Stimulated activated CD8-positive, alpha-beta memory T cell treated with anti-CD3 and anti-CD28 coated beads, Interleukin-12 subunit alpha, Interleukin-12 subunit beta, amount 100 ng/mL, for 24 hours (primary cell): ENCODE results near the gene PDE6B.
"Not testable (repeated sequence)": the region's sequence is repeated elsewhere in the genome, so short reads cannot be mapped to it uniquely, and the experiment has no call there.

Source experiments
- DNase-seq: peaks from one replicate; pipeline ENCODE4 v3.0.0-alpha.2; 2020; ENCODE audit errors: extremely low read depth

PDE6B gene

DNA sequence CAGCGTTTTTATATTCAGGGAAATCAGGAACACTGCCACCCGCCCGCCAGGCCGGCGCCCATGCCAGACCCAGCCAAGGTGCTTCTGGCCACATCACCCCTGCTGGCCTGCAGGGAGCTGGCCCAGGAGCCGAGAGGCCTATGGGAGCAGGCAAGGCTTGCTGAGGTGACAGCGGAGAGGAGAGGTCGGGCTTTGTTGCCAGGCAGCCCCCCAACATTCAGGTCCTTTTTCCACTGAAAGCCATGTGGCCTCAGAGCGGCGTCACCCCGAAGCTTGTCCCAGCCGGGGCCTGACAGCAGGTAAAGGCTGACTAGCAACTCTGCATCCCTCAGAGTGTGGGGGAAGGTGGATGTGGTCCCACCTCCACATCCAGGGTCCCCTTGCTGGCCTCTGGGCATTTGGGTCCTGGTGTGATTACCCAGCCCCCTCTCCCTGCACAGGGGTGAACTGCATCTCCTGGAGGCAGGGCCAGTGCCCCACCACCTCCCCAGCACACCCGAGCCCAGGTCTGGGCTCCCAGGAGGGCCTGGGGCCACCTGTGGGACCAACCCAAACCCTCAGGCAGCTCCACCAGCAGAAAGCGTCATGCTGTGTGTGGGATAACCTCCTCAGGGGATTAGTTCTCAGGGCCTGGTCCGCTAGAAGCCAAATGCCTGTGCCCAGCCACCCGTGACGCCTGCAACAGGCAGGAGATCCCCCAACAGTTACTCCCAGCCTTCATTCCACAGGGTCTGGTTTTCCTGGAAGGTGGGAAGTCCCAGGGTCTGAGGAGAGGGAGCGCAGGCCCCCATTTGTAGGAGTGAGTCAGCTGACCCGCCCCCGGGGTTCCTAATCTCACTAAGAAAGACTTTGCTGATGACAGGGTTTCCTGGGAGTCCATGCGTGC, at the start of gene PDE6B:
Gene PDE6B (plus strand): TSS at position 869 of the 886 bp plus-strand sequence. CDS start 54 bp downstream, outside the sequence.
- DNase-seq = no peak

GRCh38 chr4:576245-576821, 49.0 kb upstream of the PDE6B start, which contains the start of gene TMEM271:
TSS of gene TMEM271 (minus strand) at chr4:576295. CDS start at chr4:576062, 233 bp downstream.
- no peak for DNase-seq

DNA sequence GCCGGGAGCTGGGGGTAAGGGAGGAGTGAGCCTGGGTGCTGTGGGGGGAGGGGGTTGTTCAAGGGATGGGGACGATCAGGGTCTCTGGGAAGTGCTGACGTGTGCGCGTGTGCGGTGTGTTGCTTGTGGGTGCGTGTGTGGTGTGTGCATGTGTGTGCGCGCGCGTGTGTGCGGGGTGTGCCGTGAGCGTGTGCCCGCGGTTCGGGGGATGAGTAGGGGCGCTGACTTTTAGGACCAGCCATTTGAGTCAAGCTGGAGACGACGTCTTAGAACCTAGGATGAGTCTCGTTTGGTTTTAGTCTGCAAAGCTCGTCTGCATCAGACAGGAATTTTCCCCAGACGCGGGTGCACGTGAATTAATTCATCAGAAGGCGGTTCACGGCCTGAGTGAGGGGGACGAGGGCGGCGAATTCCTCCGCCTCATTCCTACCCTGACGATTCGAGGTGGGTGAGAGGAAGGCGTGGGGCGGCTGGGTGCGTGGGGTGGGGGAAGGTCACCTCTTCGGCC, 48.3 kb upstream of the PDE6B start:
- DNase-seq = no peak

DNA sequence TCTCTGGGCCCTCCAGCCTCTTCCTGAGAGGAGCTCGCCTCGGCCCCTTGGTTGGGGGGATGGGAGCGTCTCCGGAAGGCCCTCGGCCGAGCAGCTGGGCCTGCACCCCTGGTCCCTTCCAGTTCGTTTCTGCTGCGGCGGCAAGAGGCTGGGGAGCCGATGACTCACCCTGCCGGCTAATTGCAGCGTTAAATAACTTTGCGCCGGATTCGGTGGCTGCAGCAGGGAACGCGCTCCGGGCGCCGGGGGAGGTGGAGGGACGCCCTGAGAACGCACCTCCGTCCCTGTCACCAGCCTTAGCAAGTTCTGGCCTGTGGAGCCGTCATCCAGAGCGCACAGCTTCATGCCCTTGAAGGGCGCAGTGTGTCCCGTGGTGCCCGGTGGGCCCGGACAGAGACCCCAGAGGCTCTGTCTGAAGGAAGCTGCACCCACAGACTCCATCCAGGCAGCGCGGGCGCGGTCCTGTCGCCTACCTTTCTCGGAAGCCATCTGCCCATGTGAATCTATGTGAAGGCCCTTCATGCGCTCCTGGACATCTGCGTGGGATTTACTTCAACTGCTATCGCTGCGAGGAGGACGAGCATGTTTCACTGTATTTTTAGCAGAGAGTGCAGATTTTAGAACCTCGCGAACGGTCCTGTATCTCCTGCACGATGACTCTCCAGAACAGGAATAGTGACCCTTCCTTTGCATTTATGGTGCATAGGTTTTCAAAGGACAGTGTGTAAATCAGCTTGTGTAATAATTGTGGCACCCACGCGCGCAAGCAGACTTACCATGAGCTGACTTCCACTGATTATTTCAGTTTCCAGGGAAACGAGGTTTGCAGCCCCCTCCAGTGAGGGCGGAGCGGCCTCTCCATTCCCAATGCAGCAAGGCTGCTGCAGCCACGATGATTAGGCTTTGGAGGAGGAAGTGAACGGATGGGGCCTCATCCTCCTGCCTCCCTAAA, 47.6 kb upstream of the PDE6B start:
- DNase-seq = no peak

- DNase-seq = no peak
Observed at GRCh38 chr4:578451-579443, 46.6 kb upstream of the PDE6B start.

DNA sequence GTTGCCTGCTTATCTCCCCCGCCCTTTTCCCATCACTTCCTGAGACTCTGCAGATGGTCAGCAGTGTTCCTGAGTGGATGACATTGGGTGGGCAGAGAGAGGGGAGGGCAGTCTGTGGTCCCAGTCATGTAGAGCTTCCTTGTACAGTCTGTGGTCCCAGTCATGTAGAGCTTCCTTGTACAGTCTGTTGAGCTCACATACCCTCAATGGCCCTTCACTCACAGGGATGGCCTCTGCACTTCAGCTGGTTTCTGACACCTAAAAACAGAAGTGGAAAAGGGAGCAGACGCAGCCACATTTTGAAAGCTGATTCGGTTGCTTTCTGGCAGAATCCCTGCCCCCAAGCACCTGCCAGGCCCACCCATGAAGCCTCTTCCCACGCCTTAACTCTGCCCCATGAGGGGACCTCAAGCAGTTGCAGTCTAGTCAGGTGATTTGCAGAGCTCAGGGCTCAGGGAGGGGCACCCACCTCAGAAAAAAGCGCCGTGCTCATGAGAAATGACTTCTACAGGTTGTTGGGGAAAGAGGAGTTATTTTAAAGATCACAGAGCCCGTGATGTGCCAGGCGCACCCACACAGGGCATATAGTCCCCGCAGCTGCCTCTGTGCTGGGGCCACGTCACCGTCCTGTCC, 45.7 kb upstream of the PDE6B start:
- DNase-seq = no peak

- DNase-seq = no peak
Observed at GRCh38 chr4:581181-581580, 44.2 kb upstream of the PDE6B start.

DNA sequence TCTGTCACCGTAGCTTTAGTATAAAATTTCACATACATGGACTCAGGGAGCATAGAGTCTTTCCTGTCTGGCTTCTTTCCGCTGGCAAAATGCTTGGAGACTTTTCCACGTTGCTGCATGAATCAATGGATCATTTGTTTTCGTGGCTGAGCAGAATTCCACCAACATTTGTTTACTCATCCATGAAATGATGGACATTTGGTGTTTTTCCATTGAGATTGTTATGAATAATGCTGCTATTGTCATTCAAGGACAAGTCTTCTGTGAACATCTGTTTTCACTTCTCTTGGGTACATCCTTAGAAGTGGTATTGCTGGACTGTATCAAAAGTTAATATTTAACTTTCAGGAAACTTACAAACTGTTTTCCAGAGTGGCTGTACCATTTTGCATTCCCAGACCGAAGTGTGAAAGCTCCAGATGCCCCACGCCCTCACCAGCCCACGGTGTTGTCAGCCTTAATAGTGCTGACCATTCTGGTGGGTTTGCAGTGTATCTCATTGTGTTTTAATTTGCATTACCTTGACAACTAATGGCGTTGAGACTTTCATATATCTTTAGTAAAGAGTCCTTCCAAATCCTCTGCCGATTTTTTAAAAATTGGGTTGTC, 43.5 kb upstream of the PDE6B start:
- DNase-seq = no peak

- DNase-seq = no peak
Observed at GRCh38 chr4:583820-584219, 41.6 kb upstream of the PDE6B start.

- DNase-seq = no peak
Observed at GRCh38 chr4:587671-588350, 37.6 kb upstream of the PDE6B start.

DNA sequence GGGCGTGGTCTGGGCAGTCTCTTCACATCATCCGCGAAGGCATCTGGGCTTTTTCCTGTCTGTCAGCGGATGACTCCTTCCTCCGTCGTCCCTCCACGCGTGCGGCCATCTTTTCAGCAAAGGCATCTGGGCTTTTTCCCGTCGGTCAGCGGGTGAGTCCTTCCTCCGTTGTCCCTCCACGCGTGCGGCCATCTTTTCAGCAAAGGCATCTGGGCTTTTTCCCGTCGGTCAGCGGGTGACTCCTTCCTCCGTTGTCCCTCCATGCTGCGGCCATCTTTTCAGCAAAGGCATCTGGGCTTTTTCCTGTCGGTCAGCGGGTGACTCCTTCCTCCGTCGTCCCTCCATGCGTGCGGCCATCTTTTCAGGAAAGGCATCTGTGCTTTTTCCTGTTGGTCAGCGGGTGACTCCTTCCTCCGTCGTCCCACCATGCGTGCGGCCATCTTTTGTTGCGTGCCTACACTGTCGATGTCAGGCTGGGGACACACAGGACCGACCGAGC, 37.0 kb upstream of the PDE6B start:
- no peak for DNase-seq

DNA sequence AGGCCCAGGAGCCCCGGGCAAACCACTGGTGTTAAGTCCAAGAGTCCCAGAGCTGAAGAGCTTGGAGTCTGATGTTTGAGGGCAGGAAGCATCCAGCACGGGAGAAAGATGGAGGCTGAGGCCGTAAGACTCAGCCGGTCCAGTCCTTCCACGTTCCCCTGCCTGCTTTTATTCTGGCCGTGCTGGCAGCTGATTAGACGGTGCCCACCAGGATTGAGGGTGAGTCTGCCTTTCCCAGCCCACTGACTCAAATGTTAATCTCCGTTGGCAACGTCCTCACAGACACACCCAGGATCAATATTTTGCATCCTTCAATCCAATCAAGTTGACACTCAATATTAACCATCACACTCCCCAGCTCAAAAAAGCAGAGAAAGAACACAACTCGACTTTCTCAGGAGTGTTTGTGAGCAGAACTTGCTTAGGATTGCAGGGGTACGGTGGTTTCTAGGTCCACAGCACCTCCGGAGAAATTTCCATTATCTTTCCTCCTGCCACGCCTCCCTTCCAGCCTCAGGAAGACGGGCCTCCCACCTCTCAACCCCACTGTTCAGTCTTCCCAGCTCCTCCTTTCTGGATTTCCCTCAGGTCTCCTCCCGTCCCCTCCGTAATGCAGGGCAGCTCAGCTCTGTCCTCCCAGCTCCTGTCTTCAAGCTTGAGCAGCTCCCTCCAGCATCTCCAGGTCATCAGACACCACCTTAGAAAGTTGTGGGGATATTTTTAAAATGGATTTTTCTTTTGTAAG, 36.0 kb upstream of the PDE6B start:
- no peak for DNase-seq

DNA sequence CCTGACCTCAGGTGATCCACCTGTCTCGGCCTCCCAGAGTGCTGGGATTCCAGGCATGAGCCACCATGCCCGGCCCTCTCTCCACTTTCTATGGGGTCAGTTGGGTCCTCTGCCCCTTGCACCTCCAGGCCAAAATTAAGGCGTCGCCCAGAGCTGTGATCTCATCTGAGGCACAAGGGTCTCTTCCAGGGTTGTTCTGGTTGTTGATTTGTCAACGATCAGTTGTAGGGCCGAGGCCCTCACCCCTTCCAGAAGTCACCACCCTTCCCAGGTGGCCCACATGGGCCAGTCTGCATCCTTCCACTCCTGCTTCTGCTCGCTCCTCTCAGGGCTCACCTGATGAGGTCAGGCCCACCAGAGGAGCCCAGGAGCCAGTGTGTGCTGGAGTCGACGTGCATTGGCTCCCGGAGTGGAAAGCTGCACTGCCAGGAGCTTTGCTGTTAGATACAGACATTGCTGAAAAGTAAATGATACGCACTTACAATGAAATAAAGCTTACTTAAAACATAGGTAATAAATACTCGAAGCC, 35.0 kb upstream of the PDE6B start:
- DNase-seq = no peak

GRCh38 chr4:592178-592577, 33.2 kb upstream of the PDE6B start:
- DNase-seq = not testable (repeated sequence)

GRCh38 chr4:592825-593520, 32.4 kb upstream of the PDE6B start:
- no peak for DNase-seq

DNA sequence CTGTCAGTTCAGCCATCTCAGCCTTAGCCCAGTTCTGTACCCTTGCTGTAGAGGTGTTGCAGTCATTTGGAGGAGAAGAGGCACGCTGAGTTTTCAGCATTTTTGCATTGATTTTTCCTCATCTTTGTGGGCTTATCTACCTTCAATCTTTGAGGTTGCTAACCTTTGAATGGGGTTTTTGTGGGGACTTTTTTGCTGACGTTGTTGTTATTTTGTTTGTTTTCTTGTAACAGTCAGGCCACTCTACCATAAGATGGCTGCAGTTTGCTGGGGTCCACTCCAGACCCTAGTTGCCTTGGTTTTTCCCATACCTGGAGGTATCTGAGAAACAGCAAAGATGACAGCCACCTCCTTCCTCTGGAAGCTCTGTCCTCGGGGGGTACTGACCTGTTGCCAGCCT, 26.4 kb upstream of the PDE6B start:
- DNase-seq = no peak

DNA sequence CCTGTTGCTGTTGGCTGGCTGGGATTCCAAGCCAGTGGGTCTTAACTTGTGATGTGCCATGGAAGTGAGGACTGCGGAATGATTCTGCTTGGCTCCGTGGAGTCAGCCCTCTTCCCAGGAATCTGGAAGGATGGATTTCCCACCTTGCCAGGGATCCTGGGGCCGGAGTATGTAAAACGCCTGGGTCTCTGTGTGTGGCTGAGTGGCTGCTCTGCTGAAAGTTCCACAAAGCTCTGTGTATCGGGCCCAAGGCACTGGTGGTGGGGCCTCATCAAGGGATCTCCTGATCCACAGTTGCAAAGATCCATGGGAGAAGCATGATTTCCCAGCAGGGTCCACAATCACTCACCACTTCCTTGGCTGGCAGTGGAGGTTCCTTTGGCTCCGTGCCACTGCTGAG, 25.2 kb upstream of the PDE6B start:
- DNase-seq = no peak
